Endothelial cell of hepatic sinusoid (primary cell): Measurements from ENCODE around the gene POLE4.

Experiments
- in situ Hi-C: cut with HindIII; loops from 2 replicates; pipeline ENCODE4 v1.10.0; 2017; ENCODE audit warnings: low sequenced_read_pairs

The POLE4 gene

GRCh38 chr2:74958274-74959105 is at the start of gene POLE4:
Gene POLE4 (plus strand): TSS chr2:74958643. CDS start chr2:74958680, 37 bp downstream.
- in situ Hi-C loops: no loop called here

- in situ Hi-C loops: no loop called here
Measured at GRCh38 chr2:74908748-74909444, 49.5 kb upstream of the POLE4 start.

GRCh38 chr2:74910245-74910644 is 48.2 kb upstream of the POLE4 start:
- in situ Hi-C loops: no loop called here

- in situ Hi-C loops: no loop called here
Measured at GRCh38 chr2:74911061-74911460, 47.4 kb upstream of the POLE4 start.

- in situ Hi-C loops: no loop called here
Measured at GRCh38 chr2:74915743-74916142, 42.7 kb upstream of the POLE4 start.

- in situ Hi-C loops: no loop called here
Measured at GRCh38 chr2:74916394-74916793, 42.0 kb upstream of the POLE4 start.

- in situ Hi-C loops: no loop called here
Measured at GRCh38 chr2:74917702-74918619, 40.5 kb upstream of the POLE4 start.

GRCh38 chr2:74919827-74920226 is 38.6 kb upstream of the POLE4 start:
- in situ Hi-C loops: no loop called here

GRCh38 chr2:74921236-74921736 is 37.2 kb upstream of the POLE4 start:
- in situ Hi-C loops: no loop called here

GRCh38 chr2:74922592-74923227 is 35.7 kb upstream of the POLE4 start:
- in situ Hi-C loops: no loop called here

- in situ Hi-C loops: no loop called here
Measured at GRCh38 chr2:74924463-74925265, 33.8 kb upstream of the POLE4 start.

GRCh38 chr2:74925361-74925786 is 33.1 kb upstream of the POLE4 start:
- in situ Hi-C loops: no loop called here

GRCh38 chr2:74927621-74928020 is 30.8 kb upstream of the POLE4 start:
- in situ Hi-C loops: no loop called here

GRCh38 chr2:74930811-74931486 is 27.5 kb upstream of the POLE4 start:
- in situ Hi-C loops: no loop called here

- in situ Hi-C loops: no loop called here
Measured at GRCh38 chr2:74931940-74932339, 26.5 kb upstream of the POLE4 start.

- in situ Hi-C loops: no loop called here
Measured at GRCh38 chr2:74935975-74936391, 22.5 kb upstream of the POLE4 start.

GRCh38 chr2:74937221-74937880 is 21.1 kb upstream of the POLE4 start:
- in situ Hi-C loops: no loop called here

GRCh38 chr2:74938264-74938663 is 20.2 kb upstream of the POLE4 start:
- in situ Hi-C loops: no loop called here
